Measurements from ENCODE around the gene MOCS2. TPM values are rescaled to one million over a fixed set of nuclear protein-coding genes. Genes with fewer than 3 reads are reported as not detected.

The MOCS2 gene
- 10 to 100 TPM; 29.4 to 30.9 TPM for total RNA-seq

GRCh38 chr5:53109443-53110127, at the start of gene MOCS2:
TSS of gene MOCS2 (minus strand) at chr5:53109757. CDS start at chr5:53107174, 2,583 bp downstream.
- Mint-ChIP-seq H3K27me3 (ENCODE audit: low read depth) (no peaks in the 10 kb centered on the region), H3K4me1 (ENCODE audit: low read depth) (peaks cover 37% of the 10 kb centered on the region), H3K36me3 (ENCODE audit: low read depth) (peaks cover 20% of the 10 kb centered on the region), H3K27ac (peak within 1 kb of the TSS; percentile 86), H3K4me3 (peak within 1 kb of the TSS; percentile 92), H3K9me3 (no peaks in the 10 kb centered on the region)
- DNase-seq, result peak; percentile 91
- intact Hi-C loops (cut with micrococcal nuclease), result loop anchor here (1.0 to 2.0 kb wide), 6 partner anchors 40 to 1201 kb away; partner anchors contain the start of gene ARL15
- CTCF ChIA-PET, result interaction anchor here (0.7 to 1.6 kb wide), 7 partner anchors 9 to 165 kb away, joined by 3 to 7 read pairs (median 4); no protein-coding TSS in a partner anchor

DNA sequence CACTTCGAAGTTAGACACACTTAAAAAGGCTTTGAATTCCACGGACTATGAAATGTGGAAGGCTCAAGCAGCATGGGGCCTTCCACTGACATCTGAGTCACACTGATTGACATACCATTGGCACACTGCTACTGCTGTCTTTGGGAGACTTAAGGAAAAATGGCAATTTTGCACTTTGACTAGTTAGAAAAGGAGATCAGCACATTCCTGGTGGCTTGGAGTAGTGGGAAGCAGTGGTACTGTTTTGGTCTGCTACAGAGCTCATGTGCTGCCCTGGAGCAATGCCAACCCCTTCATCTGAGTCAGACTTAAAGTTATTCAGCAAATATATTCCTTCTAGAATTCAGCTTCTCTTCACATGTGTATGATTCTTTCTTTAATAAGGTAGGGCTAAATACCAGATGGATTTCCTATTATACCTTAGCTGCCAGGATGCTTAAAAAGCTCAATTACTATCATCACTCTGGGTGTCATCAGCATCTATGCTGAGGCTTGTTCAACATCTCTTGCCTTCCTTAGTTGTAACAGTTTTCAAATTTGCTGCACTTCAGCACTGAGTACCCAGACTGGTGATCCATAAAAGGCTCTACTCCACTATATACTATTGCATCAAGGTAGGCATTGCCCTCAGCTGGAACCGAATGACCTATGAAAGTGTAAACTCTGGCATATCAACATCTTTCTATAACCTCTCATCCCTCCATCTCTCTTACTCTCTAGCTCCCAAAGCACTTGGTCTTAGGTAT, 42.3 kb upstream of the MOCS2 start:
- peaks cover 3% of the 10 kb centered on the region for H3K27me3 Mint-ChIP-seq (ENCODE audit: low read depth)
- CTCF ChIA-PET, result no interaction called here

GRCh38 chr5:53133020-53133419, 23.5 kb upstream of the MOCS2 start:
- intact Hi-C loops (cut with micrococcal nuclease), result no loop called here
- H3K36me3 Mint-ChIP-seq (ENCODE audit: low read depth), result no peaks in the 10 kb centered on the region

More for the DNA sequence above, 42.3 kb upstream of the MOCS2 start:
- Mint-ChIP-seq H3K9me3 (no peaks in the 10 kb centered on the region), H3K4me1 (ENCODE audit: low read depth) (no peaks in the 10 kb centered on the region), H3K4me3 (no peak overlapping the region), H3K27ac (no peak overlapping the region), H3K36me3 (ENCODE audit: low read depth) (no peaks in the 10 kb centered on the region)
- DNase-seq, result no peak
- intact Hi-C loops (cut with micrococcal nuclease), result no loop called here

DNA sequence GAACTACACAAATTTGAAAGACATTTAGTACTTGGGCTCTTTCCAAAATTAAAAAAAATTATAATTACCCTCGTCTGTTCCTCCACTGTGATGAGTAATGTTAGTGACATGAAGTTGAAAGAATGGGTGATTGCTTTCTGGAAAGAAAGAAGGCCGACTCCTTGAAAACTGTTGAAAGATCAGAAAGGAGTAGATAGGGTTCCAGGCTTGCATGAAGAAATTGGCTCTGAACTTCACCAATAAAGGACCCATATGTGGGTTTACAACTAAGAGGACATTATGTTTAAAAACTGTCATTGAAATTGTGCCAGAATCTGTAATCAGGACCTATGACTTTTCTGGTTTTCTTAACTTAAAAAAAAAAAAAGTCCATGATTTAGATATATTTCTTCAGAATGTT, 20.7 kb upstream of the MOCS2 start:
- CTCF ChIA-PET, result interaction anchor here (1.0 kb wide), 1 partner anchor 174 kb away, joined by 3 read pairs; no protein-coding TSS in a partner anchor
- H3K4me1 Mint-ChIP-seq (ENCODE audit: low read depth), result no peaks in the 10 kb centered on the region
- no peak overlapping the region for H3K4me3 Mint-ChIP-seq
- H3K27ac Mint-ChIP-seq, result no peak overlapping the region
- no peaks in the 10 kb centered on the region for H3K9me3 Mint-ChIP-seq
- H3K27me3 Mint-ChIP-seq (ENCODE audit: low read depth), result no peaks in the 10 kb centered on the region
- intact Hi-C loops (cut with micrococcal nuclease), result no loop called here
- no peak for DNase-seq
- no peaks in the 10 kb centered on the region for H3K36me3 Mint-ChIP-seq (ENCODE audit: low read depth)

More at GRCh38 chr5:53133020-53133419, 23.5 kb upstream of the MOCS2 start:
- Mint-ChIP-seq H3K27ac (no peak overlapping the region), H3K4me3 (no peak overlapping the region), H3K4me1 (ENCODE audit: low read depth) (no peaks in the 10 kb centered on the region), H3K27me3 (ENCODE audit: low read depth) (no peaks in the 10 kb centered on the region), H3K9me3 (no peaks in the 10 kb centered on the region)
- CTCF ChIA-PET, result interaction anchor here (0.6 kb wide), 1 partner anchor 1308 kb away, joined by 3 read pairs; no protein-coding TSS in a partner anchor
- DNase-seq, result no peak

DNA sequence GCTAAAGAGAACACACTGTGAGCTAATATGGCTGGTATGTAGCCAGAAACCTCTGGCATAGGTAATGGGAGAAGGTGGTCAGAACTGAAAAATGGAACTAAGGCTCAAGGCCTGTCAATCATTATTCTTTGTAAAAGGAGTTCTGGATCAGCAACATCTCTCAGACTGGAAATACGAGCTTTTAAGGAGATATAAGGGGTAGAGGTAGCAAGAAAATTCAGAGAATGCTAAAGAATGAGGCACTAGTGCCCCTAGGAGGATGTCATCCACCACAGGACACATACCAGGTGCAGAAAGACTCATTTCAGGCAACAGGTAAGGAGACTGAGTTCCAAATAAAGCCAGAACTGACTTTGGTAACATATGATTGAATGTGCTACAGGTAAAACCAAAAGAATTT, 18.9 kb upstream of the MOCS2 start:
- intact Hi-C loops (cut with micrococcal nuclease), result no loop called here
- no peak overlapping the region for H3K4me3 Mint-ChIP-seq
- no peaks in the 10 kb centered on the region for H3K36me3 Mint-ChIP-seq (ENCODE audit: low read depth)

GRCh38 chr5:53127107-53127506, 17.6 kb upstream of the MOCS2 start:
- H3K27me3 Mint-ChIP-seq (ENCODE audit: low read depth), result no peaks in the 10 kb centered on the region
- no peaks in the 10 kb centered on the region for H3K9me3 Mint-ChIP-seq
- no peak for DNase-seq
- no peaks in the 10 kb centered on the region for H3K36me3 Mint-ChIP-seq (ENCODE audit: low read depth)
- H3K27ac Mint-ChIP-seq, result no peak overlapping the region
- CTCF ChIA-PET, result no interaction called here
- no peak overlapping the region for H3K4me3 Mint-ChIP-seq
- intact Hi-C loops (cut with micrococcal nuclease), result no loop called here
- no peaks in the 10 kb centered on the region for H3K4me1 Mint-ChIP-seq (ENCODE audit: low read depth)

More for the DNA sequence above, 18.9 kb upstream of the MOCS2 start:
- Mint-ChIP-seq H3K27me3 (ENCODE audit: low read depth) (no peaks in the 10 kb centered on the region), H3K4me1 (ENCODE audit: low read depth) (no peaks in the 10 kb centered on the region), H3K9me3 (no peaks in the 10 kb centered on the region), H3K27ac (no peak overlapping the region)
- DNase-seq, result no peak
- CTCF ChIA-PET, result no interaction called here

GRCh38 chr5:53126521-53126920, 17.0 kb upstream of the MOCS2 start:
- H3K27me3 Mint-ChIP-seq (ENCODE audit: low read depth), result no peaks in the 10 kb centered on the region
- intact Hi-C loops (cut with micrococcal nuclease), result no loop called here
- CTCF ChIA-PET, result no interaction called here
- no peaks in the 10 kb centered on the region for H3K4me1 Mint-ChIP-seq (ENCODE audit: low read depth)
- no peak overlapping the region for H3K27ac Mint-ChIP-seq
- no peaks in the 10 kb centered on the region for H3K9me3 Mint-ChIP-seq
- no peaks in the 10 kb centered on the region for H3K36me3 Mint-ChIP-seq (ENCODE audit: low read depth)
- no peak for DNase-seq
- no peak overlapping the region for H3K4me3 Mint-ChIP-seq

DNA sequence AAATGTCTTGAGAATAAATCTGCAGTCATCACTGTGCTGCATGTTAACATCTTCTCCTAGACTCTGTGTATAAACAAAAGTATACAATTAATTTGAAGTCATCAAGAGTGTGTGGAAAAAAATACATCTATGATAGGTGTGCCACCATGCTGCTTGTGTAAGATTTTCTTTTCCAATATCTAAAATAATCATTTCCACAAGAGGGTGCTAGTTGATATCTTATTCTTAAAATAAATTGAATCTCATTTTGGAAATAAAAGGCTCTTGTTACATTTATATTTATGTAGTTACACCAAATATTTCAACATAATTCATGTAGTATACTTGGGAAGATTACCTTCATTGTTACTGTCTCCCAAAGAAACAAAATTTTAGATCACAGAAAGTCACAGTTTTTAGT, 14.1 kb upstream of the MOCS2 start:
- Mint-ChIP-seq H3K4me1 (ENCODE audit: low read depth) (no peaks in the 10 kb centered on the region), H3K9me3 (no peaks in the 10 kb centered on the region), H3K4me3 (no peak overlapping the region), H3K27ac (no peak overlapping the region), H3K27me3 (ENCODE audit: low read depth) (no peaks in the 10 kb centered on the region), H3K36me3 (ENCODE audit: low read depth) (no peaks in the 10 kb centered on the region)
- DNase-seq, result no peak
- CTCF ChIA-PET, result interaction anchor here (0.8 to 0.9 kb wide), 2 partner anchors 47 to 100 kb away, joined by 3 to 7 read pairs; no protein-coding TSS in a partner anchor
- intact Hi-C loops (cut with micrococcal nuclease), result loop anchor here (5.0 kb wide), 1 partner anchor 1094 kb away; no protein-coding TSS in a partner anchor

DNA sequence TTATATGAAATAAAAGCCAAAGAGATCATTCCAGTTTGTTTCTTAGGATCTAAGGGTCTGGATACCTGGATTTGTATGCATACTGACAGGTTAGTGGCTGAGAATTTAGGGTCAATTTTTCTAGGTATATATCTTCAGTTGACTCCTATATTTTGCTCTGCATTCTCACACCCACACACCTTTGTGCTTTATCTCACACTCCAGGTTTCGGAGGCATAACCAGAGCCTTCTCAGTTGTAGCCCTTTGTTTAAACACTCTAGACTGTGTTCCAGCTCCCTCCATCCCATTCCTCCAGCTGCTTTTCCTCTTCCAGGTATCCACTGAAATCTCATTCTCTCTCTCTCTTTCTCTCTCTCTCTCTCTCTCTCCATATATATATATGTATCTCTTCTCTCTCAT, 10.6 kb upstream of the MOCS2 start:
- Mint-ChIP-seq H3K27ac (no peak overlapping the region), H3K27me3 (ENCODE audit: low read depth) (no peaks in the 10 kb centered on the region), H3K4me3 (no peak overlapping the region), H3K36me3 (ENCODE audit: low read depth) (peaks cover 5% of the 10 kb centered on the region), H3K4me1 (ENCODE audit: low read depth) (no peaks in the 10 kb centered on the region), H3K9me3 (no peaks in the 10 kb centered on the region)
- intact Hi-C loops (cut with micrococcal nuclease), result loop anchor here (5.0 kb wide), 1 partner anchor 1097 kb away; no protein-coding TSS in a partner anchor
- CTCF ChIA-PET, result no interaction called here
- no peak for DNase-seq

GRCh38 chr5:53118879-53119278, 9.3 kb upstream of the MOCS2 start:
- DNase-seq, result no peak
- H3K4me1 Mint-ChIP-seq (ENCODE audit: low read depth), result no peaks in the 10 kb centered on the region
- no peak overlapping the region for H3K4me3 Mint-ChIP-seq
- no peaks in the 10 kb centered on the region for H3K9me3 Mint-ChIP-seq
- peaks cover 7% of the 10 kb centered on the region for H3K36me3 Mint-ChIP-seq (ENCODE audit: low read depth)
- no peaks in the 10 kb centered on the region for H3K27me3 Mint-ChIP-seq (ENCODE audit: low read depth)
- CTCF ChIA-PET, result interaction anchor here (0.8 kb wide), 1 partner anchor 121 kb away, joined by 3 read pairs; no protein-coding TSS in a partner anchor
- intact Hi-C loops (cut with micrococcal nuclease), result no loop called here
- H3K27ac Mint-ChIP-seq, result no peak overlapping the region

DNA sequence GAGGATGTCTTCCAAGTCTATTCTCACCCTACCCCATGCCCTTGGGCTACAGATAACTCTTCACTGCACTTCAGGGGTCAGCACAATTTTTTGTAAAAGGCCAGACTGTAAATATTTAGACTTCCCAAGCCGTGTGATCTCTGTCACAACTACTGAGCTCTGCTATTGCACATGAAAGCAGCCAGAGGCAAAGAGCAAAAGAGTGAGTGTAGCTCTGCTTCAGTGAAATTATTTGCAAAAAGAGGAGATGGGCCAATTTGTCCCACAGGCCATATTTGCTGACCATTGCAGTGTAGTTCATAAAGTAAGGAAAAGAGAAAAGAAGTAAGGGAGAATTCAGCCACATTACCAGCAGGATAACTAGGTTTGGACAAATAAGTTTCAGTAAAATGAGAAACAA, 7.0 kb upstream of the MOCS2 start:
- CTCF ChIA-PET, result interaction anchor here (0.6 kb wide), 1 partner anchor 460 kb away, joined by 3 read pairs; no protein-coding TSS in a partner anchor
- Mint-ChIP-seq H3K4me1 (ENCODE audit: low read depth) (no peaks in the 10 kb centered on the region), H3K27ac (no peak overlapping the region), H3K36me3 (ENCODE audit: low read depth) (peaks cover 7% of the 10 kb centered on the region), H3K9me3 (no peaks in the 10 kb centered on the region), H3K27me3 (ENCODE audit: low read depth) (no peaks in the 10 kb centered on the region), H3K4me3 (no peak overlapping the region)
- intact Hi-C loops (cut with micrococcal nuclease), result no loop called here
- no peak for DNase-seq

DNA sequence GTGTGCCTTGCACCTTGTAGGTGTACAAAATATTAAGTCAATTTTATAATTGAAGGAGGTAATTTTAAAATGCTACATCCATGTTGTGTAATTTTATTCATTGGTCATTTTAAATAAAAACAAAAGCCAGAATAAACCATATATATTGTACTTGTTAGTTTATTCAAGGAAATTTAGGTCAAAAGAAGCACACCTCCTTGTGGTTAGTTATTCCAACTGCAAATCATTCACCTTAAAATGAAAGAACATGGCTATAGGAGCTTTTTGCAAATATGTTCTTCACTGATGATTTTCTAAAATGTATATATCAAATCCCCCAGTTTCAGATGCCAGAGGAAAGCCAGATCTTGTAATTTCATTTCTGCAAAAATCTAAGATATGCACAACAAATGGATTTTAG, 5.4 kb upstream of the MOCS2 start:
- DNase-seq, result no peak
- Mint-ChIP-seq H3K36me3 (ENCODE audit: low read depth) (peaks cover 7% of the 10 kb centered on the region), H3K27me3 (ENCODE audit: low read depth) (no peaks in the 10 kb centered on the region), H3K4me1 (ENCODE audit: low read depth) (peaks cover 9% of the 10 kb centered on the region), H3K27ac (no peak overlapping the region), H3K4me3 (no peak overlapping the region), H3K9me3 (no peaks in the 10 kb centered on the region)
- intact Hi-C loops (cut with micrococcal nuclease), result loop anchor here (1.0 kb wide), 1 partner anchor 167 kb away; no protein-coding TSS in a partner anchor
- CTCF ChIA-PET, result interaction anchor here (0.7 to 1.4 kb wide), 3 partner anchors 130 to 417 kb away, joined by 3 to 4 read pairs (median 3); no protein-coding TSS in a partner anchor
